22Rv1 (cell line): ENCODE measurements around the gene GPR150.

ENCODE experiments used
- ZFX ChIP-seq: fragments of 450-650 bp; IDR thresholded peaks from 2 replicates; pipeline ENCODE4 v1.6.1; 2017; ENCODE audit warnings: antibody characterized with exemption, borderline replicate concordance
- TF ChIP-seq, protein P1 (sequence below): fragments of 450-650 bp; IDR thresholded peaks from 2 replicates; pipeline ENCODE4 v1.5.1; 2017; ENCODE audit warnings: mild to moderate bottlenecking

DNA sequence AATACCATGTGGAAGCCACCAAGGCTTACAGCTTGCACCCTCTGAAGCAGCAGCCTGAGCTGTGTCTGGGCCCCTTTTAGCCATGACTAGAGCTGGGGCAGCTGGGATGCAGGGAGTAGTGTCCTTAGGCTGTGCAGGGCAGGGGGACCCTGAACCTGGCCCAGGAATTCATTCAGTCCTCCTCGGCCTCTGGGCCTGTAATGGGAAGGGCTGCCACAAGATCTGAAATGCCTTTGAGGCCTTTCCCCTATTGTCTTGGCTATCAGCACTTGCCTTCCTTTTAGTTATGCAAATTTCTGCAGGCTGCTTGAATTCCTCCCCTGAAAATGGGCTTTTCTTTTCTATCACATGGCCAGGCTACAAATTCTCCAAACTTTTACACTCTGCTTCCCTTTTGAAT lies 9.0 kb downstream of the GPR150 start:
- TF ChIP-seq, protein P1, sequence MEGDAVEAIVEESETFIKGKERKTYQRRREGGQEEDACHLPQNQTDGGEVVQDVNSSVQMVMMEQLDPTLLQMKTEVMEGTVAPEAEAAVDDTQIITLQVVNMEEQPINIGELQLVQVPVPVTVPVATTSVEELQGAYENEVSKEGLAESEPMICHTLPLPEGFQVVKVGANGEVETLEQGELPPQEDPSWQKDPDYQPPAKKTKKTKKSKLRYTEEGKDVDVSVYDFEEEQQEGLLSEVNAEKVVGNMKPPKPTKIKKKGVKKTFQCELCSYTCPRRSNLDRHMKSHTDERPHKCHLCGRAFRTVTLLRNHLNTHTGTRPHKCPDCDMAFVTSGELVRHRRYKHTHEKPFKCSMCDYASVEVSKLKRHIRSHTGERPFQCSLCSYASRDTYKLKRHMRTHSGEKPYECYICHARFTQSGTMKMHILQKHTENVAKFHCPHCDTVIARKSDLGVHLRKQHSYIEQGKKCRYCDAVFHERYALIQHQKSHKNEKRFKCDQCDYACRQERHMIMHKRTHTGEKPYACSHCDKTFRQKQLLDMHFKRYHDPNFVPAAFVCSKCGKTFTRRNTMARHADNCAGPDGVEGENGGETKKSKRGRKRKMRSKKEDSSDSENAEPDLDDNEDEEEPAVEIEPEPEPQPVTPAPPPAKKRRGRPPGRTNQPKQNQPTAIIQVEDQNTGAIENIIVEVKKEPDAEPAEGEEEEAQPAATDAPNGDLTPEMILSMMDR, result no peak
- no peak for TF ChIP-seq ZFX
